Fibroblast of skin of right quadriceps (primary cell): Measurements from ENCODE around the gene ARRDC5.
"Not testable (repeated sequence)": the region's sequence is repeated elsewhere in the genome, so short reads cannot be mapped to it uniquely, and the experiment has no call there.

Experiments used
- DNase-seq: peaks from one replicate; pipeline ENCODE4 v3.0.0-alpha.2; 2013

Gene ARRDC5

GRCh38 chr19:4902796-4903195 is at the start of gene ARRDC5:
ARRDC5 (minus strand) TSS chr19:4902896; CDS start chr19:4902825, 71 bp downstream.
- DNase-seq: no peak

- DNase-seq: no peak
Measured at GRCh38 chr19:4951656-4952055, 49.0 kb upstream of the ARRDC5 start.

DNA sequence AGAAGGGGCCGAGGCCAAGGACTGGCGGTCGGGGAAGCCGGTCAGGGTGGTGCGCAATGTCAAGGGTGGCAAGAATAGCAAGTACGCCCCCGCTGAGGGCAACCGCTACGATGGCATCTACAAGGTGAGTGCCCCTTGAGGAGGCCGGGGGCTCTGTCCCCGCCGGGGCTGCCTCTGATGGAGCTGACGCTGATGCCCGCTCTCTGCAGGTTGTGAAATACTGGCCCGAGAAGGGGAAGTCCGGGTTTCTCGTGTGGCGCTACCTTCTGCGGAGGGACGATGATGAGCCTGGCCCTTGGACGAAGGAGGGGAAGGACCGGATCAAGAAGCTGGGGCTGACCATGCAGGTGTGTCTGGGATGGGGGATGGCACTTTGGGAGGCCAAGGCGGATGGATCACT is 48.0 kb upstream of the ARRDC5 start:
- DNase-seq: not testable (repeated sequence)

DNA sequence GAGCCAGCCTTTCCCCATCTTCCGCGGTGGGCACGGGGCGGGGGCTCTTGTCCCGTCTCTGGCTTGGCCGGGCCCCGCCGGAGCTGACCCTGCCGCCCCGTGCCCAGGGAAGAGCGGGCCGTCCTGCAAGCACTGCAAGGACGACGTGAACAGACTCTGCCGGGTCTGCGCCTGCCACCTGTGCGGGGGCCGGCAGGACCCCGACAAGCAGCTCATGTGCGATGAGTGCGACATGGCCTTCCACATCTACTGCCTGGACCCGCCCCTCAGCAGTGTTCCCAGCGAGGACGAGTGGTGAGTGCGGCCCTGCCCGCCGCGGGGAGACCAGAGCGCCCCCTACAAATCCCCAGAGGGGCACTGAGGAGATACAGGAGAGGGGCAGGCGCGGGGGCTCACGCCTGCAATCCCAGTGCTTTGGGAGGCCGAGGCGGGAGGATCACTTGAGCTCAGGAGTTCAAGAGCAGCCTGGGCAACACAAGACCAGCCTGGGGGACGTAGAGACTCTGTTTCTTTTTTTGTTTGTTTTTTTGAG is 39.0 kb upstream of the ARRDC5 start:
- DNase-seq: not testable (repeated sequence)

DNA sequence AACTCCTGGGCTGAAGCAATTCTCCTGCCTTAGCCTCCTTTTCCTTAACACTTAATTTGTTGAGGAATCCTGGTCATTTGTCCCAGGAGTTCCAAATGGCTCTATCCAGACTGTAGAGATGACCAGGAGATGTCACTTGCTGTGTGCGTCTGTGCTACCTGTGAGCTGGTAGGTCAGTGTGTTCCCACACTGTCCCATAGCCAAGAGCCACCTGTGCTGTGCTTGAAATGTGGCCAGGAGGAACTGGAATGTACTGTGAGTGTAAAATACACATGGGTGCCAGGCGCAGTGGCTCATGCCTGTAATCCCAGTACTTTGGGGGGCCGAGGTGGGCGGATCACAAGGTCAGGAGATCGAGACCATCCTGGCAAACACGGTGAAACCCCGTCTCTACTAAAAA is 36.8 kb upstream of the ARRDC5 start:
- DNase-seq: no peak

- not testable (repeated sequence) for DNase-seq
Measured at GRCh38 chr19:4938461-4938860, 35.8 kb upstream of the ARRDC5 start.

DNA sequence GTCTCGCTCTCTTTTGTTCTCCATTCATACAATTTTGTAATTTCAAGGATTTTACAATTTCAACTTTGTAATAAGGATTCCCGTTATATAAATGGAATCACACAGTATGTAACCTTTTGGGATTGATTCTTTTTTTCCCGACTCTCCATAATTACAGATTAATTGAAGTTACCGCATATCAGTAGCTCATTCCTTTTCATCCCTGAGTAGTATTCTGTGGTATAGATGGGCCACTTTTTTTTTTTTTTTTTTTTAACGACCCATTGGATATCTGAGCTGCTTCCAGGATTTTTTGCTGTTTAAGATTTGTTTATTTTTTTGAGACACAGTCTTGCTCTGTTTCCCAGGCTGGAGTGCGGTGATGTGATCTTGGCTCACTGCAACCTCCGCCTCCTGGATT is 34.4 kb upstream of the ARRDC5 start:
- no peak for DNase-seq

GRCh38 chr19:4935444-4935843 is 32.7 kb upstream of the ARRDC5 start:
- no peak for DNase-seq

DNA sequence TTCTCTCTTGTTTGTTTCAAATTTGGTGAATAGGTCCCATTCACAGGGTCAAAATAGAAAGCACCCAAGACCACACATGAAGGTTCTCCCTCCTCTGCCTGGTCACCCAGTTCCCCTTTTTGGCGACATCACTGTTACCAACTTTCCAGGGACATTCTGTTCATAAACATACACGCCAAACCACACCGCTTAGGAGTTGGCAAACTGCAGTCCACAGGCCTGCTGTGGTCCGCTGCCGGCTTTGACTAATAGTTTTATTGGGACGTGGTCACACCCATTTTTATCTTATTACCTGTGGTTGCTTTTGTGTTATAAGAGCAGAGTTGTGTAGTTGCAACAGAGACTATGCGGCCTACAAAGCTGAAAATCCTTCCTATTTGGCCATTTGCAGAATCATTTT is 30.8 kb upstream of the ARRDC5 start:
- no peak for DNase-seq

DNA sequence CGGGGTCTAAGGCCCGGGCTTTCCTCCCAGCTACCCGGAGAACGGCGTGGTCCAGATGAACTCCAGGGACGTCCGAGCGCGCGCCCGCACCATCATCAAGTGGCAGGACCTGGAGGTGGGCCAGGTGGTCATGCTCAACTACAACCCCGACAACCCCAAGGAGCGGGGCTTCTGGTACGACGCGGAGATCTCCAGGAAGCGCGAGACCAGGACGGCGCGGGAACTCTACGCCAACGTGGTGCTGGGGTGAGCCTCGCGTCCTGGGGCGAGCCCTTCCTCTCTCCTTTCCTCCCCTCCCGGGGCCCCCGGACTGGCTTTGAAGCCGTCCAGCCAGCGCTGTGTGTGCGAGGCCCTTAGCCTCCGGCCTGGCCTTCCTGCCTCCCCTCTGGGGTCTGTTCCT is 30.0 kb upstream of the ARRDC5 start:
- no peak for DNase-seq

DNA sequence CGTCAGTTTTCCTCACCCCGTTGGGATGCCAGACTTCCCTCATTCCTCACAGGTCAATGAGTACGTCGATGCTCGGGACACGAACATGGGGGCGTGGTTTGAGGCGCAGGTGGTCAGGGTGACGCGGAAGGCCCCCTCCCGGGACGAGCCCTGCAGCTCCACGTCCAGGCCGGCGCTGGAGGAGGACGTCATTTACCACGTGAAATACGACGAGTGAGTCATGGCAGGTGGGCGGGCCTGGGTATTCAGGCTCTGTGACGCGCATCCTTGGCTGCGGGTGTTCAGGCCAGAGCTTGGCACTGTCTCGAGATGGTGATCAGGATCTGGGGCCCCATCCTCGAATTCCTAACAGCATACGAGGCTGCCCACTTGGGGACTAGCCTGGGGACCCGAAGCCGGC is 28.0 kb upstream of the ARRDC5 start:
- peak; percentile 22 for DNase-seq

DNA sequence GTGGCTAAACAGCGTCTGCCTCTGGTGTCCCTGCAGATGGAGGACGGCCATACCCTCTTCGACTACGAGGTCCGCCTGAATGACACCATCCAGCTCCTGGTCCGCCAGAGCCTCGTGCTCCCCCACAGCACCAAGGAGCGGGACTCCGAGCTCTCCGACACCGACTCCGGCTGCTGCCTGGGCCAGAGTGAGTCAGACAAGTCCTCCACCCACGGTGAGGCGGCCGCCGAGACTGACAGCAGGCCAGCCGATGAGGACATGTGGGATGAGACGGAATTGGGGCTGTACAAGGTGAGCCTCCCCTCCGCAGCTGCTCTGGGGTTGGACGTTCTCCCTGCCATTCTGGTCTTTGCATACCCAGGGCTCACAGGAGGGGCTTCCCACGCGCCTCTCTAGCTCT is 26.5 kb upstream of the ARRDC5 start:
- no peak for DNase-seq

DNA sequence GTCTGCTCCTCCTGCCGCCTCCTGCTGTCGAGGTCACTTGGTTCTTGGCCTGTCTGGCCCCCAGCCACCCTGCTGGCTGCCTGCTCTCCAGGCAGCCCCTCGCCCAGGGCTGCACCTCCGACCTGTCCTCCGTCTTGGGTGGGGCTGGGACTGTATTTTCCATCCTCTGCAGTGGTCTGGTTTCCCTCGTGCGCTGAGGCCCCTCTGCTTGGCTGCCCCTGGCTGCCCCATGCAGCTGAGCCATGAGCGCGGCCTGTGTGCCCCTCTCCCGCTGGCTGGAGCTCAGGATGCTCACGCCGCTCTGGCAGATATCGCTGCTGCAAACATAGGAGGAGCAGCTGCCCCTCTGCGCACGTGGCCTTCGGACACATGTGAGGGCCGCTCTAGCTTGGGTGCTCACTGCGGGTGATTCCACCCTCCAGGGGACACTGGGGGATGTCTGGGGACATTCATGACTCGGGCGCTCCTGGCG is 20.6 kb upstream of the ARRDC5 start:
- DNase-seq: no peak

GRCh38 chr19:4922530-4923275 is 20.0 kb upstream of the ARRDC5 start:
- no peak for DNase-seq

DNA sequence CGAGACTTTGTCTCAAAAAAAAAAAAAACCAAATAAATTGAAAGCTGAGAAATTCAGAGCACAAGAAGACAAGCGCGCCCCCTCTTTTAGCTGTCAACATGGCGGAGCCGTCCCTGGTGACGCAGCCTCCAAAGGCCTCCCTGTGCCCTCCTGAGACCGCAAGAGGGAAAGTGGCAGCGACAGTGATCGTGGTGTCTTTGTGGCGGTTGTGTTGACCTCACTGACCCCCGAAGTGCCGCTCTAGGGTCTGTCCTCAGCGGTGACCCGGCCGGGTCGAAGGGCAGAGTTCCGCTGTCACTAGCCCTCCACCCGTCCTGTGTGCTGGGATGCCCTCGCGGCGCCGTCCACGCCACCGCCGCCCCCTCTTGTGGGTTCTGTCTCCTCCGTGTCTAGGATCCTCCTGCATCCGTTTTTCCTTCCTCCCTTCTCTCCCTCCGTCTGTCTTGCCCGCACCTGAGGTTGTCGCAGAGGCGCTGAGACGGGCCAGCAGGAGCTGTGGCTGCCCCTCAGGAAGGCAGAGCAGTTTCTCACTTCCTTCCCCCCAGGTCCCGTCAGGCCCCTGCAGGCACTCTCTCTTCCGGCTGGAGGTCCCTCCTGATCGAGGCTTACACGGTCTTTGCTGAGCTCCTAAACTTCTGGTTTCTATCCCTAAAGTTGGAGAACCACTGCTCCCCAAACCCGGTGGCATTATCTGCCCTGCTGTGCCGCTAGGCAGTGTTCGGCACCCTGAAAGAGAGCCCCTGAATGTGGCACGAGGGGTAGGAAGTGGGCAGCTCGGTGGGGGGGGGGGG is 13.8 kb upstream of the ARRDC5 start:
- no peak for DNase-seq

DNA sequence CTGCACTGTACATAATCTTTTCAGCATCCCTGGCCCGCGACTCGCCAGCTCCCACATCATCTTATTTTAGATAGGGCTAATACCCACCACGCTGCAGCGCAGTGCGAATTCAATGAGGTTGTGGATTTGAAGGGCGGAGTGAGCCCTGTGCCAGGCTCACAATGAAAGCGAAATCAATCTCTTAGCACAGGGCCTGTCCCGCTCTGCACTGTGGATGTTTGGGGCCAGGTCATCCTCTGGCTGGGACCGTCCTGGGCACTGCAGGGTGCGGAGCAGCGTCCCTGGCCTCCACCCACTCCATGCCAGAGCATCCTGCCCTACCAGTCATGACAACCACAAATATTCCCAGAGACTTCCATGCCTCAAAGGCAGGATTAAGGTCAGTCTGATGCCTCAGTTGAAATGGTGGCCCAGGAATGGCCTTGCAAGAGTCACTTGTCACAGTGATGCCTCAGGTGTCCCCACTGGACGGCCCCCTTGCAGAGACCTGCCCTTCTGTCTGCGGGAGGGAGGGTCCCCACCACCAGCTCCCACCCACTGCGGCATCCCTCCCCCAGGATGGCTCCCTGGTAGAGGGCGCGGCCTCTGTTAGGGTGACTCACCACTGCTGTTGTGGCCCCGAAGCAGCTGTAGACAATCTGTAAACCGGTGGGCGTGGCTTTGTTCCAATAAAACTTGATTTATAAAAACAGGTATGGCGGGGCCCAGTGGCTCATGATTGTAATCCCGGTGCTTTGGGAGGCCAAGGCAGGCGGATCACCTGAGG is 12.2 kb upstream of the ARRDC5 start:
- peak; percentile 77 for DNase-seq

GRCh38 chr19:4913996-4914735 is 11.5 kb upstream of the ARRDC5 start:
- DNase-seq: no peak

DNA sequence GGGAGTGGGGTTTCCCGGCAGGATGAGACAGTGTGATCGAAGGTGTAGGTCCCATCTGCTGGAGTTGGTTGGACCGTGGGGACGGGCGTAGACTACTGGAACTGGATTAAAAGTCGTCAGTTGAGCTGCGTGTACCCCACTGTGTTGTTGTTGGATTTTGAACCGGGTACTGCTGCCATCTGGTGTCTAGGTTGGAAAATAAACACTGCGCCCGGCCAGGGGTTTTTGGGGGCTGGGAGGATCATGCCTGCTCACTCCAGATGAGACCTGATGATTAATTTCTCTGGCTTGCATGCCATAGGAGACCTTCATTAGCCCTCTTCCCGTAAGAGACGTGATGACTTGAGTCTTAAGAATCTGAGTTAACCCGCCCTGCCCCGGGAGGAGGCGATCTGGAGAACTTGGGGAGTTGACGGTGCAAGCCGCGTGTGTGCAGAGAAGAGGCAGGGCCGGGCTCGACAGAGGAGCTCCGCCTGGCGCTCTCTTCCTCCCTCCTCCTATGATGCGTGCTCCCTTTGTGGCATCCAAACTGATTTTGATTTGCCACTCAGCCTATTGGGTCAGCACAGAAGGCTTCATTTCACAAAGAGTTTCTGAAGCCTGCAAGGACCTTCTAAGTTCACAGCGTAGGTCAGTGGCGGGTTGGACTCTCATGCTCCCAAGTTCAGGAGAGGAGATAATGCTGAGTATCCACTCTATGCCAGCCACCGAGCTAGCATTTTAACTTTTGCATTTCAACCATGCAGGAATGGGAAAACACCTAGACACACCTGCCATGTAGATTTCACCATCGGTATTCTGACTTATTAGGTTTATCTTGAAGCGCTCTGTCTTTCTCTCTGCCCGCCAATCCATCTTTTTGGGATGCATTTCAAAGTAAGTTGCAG is 9.3 kb upstream of the ARRDC5 start:
- DNase-seq: peak; percentile 100

DNA sequence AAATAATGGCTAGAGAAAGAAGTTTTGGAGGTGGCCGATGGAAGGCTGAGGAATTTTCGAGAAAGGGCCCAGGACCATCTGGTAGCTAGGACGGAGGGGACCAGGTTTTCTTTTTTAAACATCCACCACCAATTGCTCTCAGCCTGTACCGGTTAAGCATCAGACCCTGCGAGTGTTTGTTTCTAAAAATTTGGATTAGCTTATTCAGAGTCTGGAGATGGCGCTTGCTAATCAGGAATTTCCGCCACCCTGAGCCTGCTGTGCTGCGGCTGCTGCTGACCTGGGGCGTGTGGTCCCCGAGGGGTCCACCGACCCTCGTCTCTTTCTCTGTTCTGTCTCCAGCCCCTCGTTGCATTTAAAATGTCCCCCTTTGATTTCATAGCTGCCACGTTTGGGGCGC is 8.6 kb upstream of the ARRDC5 start:
- no peak for DNase-seq

GRCh38 chr19:4910594-4911281 is 8.0 kb upstream of the ARRDC5 start:
- DNase-seq: peak; percentile 85
